ENCODE results near the gene ELL. TPM values are rescaled to one million over a fixed set of nuclear protein-coding genes. Genes with fewer than 3 reads are reported as not detected.

ELL gene
- polyA plus RNA-seq, 1 of the 3 experiments (the other 2 are of a cell fraction) = 7.4 TPM

- peaks cover 4 to 32% of the 10 kb centered on the region in 2 experiments for H3K36me3 ChIP-seq (replicated peaks in 1 of 2; ENCODE audit: control insufficient read depth in 1 of 2, insufficient read depth in 2 of 2, low read length in 1 of 2)
- no peak for DNase-seq
Observed at GRCh38 chr19:18450021-18450930, 71.6 kb downstream of the ELL start.

GRCh38 chr19:18449552-18449951 is 72.3 kb downstream of the ELL start:
- H3F3A ChIP-seq (replicated peaks; ENCODE audit: insufficient read depth) = no peaks in the 10 kb centered on the region
- no peaks in the 10 kb centered on the region for H3K9me2 ChIP-seq
- H3K9me3 ChIP-seq = no peaks in the 10 kb centered on the region
- no peak overlapping the region for H3K9ac ChIP-seq
- H3K79me2 ChIP-seq (ENCODE audit: insufficient read depth) = 0 out of 2 replicates have a peak, but pooled peaks cover 3% of the 10 kb centered on the region
- POLR2A ChIA-PET = no interaction called here
- DNase-seq = no peak
- peaks cover 7% of the 10 kb centered on the region for H4K20me1 ChIP-seq (ENCODE audit: insufficient read depth)
- peaks cover 2 to 4% of the 10 kb centered on the region in 2 experiments; a peak in 1 of 4 replicates for H3K4me1 ChIP-seq (ENCODE audit: control insufficient read depth in 1 of 2, insufficient read depth in 2 of 2, low read depth in 1 of 2, low read length in 1 of 2)
- TF ChIP-seq IRF3 (IDR thresholded peaks at IDR 0.05; ENCODE audit: low read depth, low read length) = no peak
- TF ChIP-seq TEAD4 (IDR thresholded peaks at IDR 0.05; ENCODE audit: borderline replicate concordance, insufficient read depth) = no peak
- no peak overlapping the region for H3K27ac ChIP-seq (ENCODE audit: low read depth in 2 of 2, low read length in 1 of 2)
- no peaks in the 10 kb centered on the region for H3K27me3 ChIP-seq (ENCODE audit: insufficient read depth)
- no peak overlapping the region for H3K4me3 ChIP-seq (ENCODE audit: low read depth in 2 of 2, low read length in 1 of 2)
- H3K4me2 ChIP-seq = no peak overlapping the region
- CTCF ChIA-PET = interaction anchor here (1.2 to 13.5 kb wide), 13 partner anchors 10 to 140 kb away, joined by 3 to 215 read pairs (median 11); partner anchors contain the start of genes ELL and REX1BD
- no peak overlapping the region for H2AFZ ChIP-seq (ENCODE audit: low read depth)
- no CpG with 5 or more reads among the region's 14 CpGs for WGBS (ENCODE audit: low lambda C conversion rate)
- peaks cover 7 to 36% of the 10 kb centered on the region in 2 experiments for H3K36me3 ChIP-seq (replicated peaks in 1 of 2; ENCODE audit: control insufficient read depth in 1 of 2, insufficient read depth in 2 of 2, low read length in 1 of 2)

More at GRCh38 chr19:18450021-18450930, 71.6 kb downstream of the ELL start:
- peak overlapping the region in 1 of 2 experiments; percentile 50; a peak in 1 of 4 replicates for H3K4me3 ChIP-seq (ENCODE audit: low read depth in 2 of 2, low read length in 1 of 2)
- ChIA-PET POLR2A (interaction anchor here (1.0 kb wide), 1 partner anchor 15 kb away, joined by 3 read pairs; no protein-coding TSS in a partner anchor), CTCF (interaction anchor here (0.7 to 13.5 kb wide), 51 partner anchors 8 to 541 kb away, joined by 3 to 215 read pairs (median 5); partner anchors contain the start of genes ELL, REX1BD, SSBP4 and TMEM59L)
- H3K4me2 ChIP-seq = no peak overlapping the region
- H3K79me2 ChIP-seq (ENCODE audit: insufficient read depth) = 0 out of 2 replicates have a peak, but pooled peaks cover 3% of the 10 kb centered on the region
- WGBS (ENCODE audit: low lambda C conversion rate) = 73% methylated on average over 7 of the region's 33 CpGs
- no peak overlapping the region for H3K9ac ChIP-seq
- H3K27ac ChIP-seq (ENCODE audit: low read depth in 2 of 2, low read length in 1 of 2) = no peak overlapping the region
- H3K9me3 ChIP-seq = no peaks in the 10 kb centered on the region
- no peak for TF ChIP-seq USF2 (IDR thresholded peaks at IDR 0.05; ENCODE audit: borderline replicate concordance, low read depth, low read length)
- TF ChIP-seq TAF1 (IDR thresholded peaks at IDR 0.05; ENCODE audit: borderline replicate concordance, low read depth, low read length) = no peak
- no peak for TF ChIP-seq RFX5 (IDR thresholded peaks at IDR 0.05; ENCODE audit: low read length)
- no peak for TF ChIP-seq TCF12 (IDR thresholded peaks at IDR 0.05)
- TF ChIP-seq GATA2 (CRISPR knock-in tag; IDR thresholded peaks at IDR 0.05) = no peak
- TF ChIP-seq CHD2 (IDR thresholded peaks at IDR 0.05; ENCODE audit: low read length, partially characterized antibody) = no peak
- TF ChIP-seq RCOR1 (IDR thresholded peaks at IDR 0.05; ENCODE audit: low read length) = no peak
- no peak for TF ChIP-seq TEAD4 (IDR thresholded peaks at IDR 0.05; ENCODE audit: borderline replicate concordance, insufficient read depth)
- TF ChIP-seq FOXM1 (IDR thresholded peaks at IDR 0.05; ENCODE audit: low read depth) = no peak
- TF ChIP-seq EZH2phosphoT487 (IDR thresholded peaks at IDR 0.05; ENCODE audit: borderline replicate concordance, low read depth) = no peak
- TF ChIP-seq FOXJ3 (CRISPR knock-in tag; IDR thresholded peaks at IDR 0.05) = no peak
- TF ChIP-seq PBX3 (IDR thresholded peaks at IDR 0.05) = no peak
- TF ChIP-seq JUND (IDR thresholded peaks at IDR 0.05) = no peak
- peaks cover 2 to 4% of the 10 kb centered on the region in 2 experiments; a peak in 1 of 4 replicates for H3K4me1 ChIP-seq (ENCODE audit: control insufficient read depth in 1 of 2, insufficient read depth in 2 of 2, low read depth in 1 of 2, low read length in 1 of 2)
- no peak overlapping the region for H2AFZ ChIP-seq (ENCODE audit: low read depth)
- peaks cover 7% of the 10 kb centered on the region for H4K20me1 ChIP-seq (ENCODE audit: insufficient read depth)
- no peaks in the 10 kb centered on the region for H3K9me2 ChIP-seq
- H3K27me3 ChIP-seq (ENCODE audit: insufficient read depth) = no peaks in the 10 kb centered on the region
- no peaks in the 10 kb centered on the region for H3F3A ChIP-seq (replicated peaks; ENCODE audit: insufficient read depth)
